Measurements from ENCODE around the gene PTPRN2. TPM values are rescaled to one million over a fixed set of nuclear protein-coding genes. Genes with fewer than 3 reads are reported as not detected.

PTPRN2 gene
- total and polyA plus RNA-seq, 2 donors (not counting 3 experiments of a cell fraction or from before 2014, with no cell fraction given): 0.62 to 0.88 TPM

DNA sequence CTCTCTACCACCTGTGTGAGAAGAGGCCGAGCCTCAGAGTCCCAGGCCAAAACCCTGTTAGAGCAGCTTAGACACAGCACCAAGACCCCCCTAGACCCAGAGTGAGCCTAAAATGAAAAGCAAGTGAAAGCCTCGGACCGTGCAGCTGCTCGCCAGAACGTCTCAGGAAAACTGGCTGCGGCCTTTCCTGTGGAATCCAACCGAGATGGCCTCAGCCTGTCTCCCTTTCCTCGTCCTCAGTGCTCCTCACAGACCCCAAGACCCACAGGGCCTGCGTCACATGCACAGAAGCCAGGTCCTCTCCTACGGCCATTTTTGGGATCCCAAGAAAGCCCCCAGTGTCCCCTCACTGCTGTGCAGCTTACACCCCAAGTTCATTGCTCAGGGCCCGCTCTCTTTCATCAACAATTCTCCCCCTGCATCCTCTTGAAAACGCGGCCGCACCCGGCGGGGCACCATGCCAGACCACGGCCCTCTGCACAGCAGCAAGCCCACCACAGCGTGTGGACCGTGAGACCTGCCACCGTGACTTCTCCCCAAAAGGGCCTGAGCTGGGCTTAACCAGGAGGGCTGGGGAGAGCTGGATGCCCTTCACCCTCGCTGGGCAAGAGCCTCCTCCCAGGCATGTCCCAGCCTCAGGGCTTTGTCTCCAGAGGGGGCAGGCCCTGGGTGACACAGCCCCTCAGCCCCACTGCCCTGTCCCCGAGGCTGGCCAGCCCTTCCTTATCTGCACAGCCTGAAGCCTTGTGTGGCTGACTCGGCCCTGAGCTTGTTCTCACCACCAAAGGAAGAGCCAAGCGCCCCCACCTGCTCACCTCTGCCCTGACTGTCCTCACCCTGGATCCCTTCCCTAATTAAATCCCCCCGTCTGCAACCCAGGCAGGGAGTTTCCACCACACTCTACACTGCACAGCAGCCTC lies 142.9 kb downstream of the PTPRN2 start:
- Histone ChIP-seq H3K9ac (replicated peaks; ENCODE audit: extremely low read depth, insufficient read depth, low read length) (no peak overlapping the region), H2AFZ (ENCODE audit: low read depth, low read length) (no peak overlapping the region), H3K4me3 (replicated peaks in 1 of 3; ENCODE audit: insufficient read depth in 1 of 3, low read depth in 1 of 3, low read length in 3 of 3) (no peak overlapping the region), H3K27ac (ENCODE audit: insufficient read depth, low read depth, low read length) (no peak overlapping the region), H3K9me1 (replicated peaks; ENCODE audit: control insufficient read depth, extremely low read depth, insufficient read depth, low read length) (no peaks in the 10 kb centered on the region), H3K9me3 (replicated peaks; ENCODE audit: control insufficient read depth, insufficient read depth, low read length) (peaks cover 6% of the 10 kb centered on the region), H3K27me3 (ENCODE audit: control insufficient read depth in 2 of 2, insufficient read depth in 2 of 2, low read length in 2 of 2) (no peaks in the 10 kb centered on the region), H3K4me1 (ENCODE audit: control insufficient read depth, extremely low read depth, insufficient read depth, low read length) (no peaks in the 10 kb centered on the region), H3K36me3 (ENCODE audit: control insufficient read depth in 2 of 2, extremely low read depth in 1 of 2, insufficient read depth in 2 of 2, low read length in 2 of 2) (no peaks in the 10 kb centered on the region), H3K4me2 (ENCODE audit: insufficient read depth, low read length) (no peak overlapping the region), H3K79me2 (ENCODE audit: control insufficient read depth, insufficient read depth, low read length) (no peaks in the 10 kb centered on the region), H4K20me1 (replicated peaks; ENCODE audit: control insufficient read depth, extremely low read depth, insufficient read depth, low read length) (no peaks in the 10 kb centered on the region)
- TF ChIP-seq POLR2AphosphoS5 (IDR thresholded peaks at IDR 0.05; ENCODE audit: insufficient read depth, low read depth, low read length): no peak
- TF ChIP-seq FOS (IDR thresholded peaks at IDR 0.05; ENCODE audit: borderline replicate concordance, insufficient read depth, low read length): no peak
- no peak for TF ChIP-seq GATA2 (IDR thresholded peaks at IDR 0.05; ENCODE audit: insufficient read depth, insufficient read length, low read depth, low read length)
- no peak for TF ChIP-seq EZH2 (IDR thresholded peaks at IDR 0.05; ENCODE audit: borderline replicate concordance, low read depth, low read length, severe bottlenecking)
- TF ChIP-seq, protein P1, sequence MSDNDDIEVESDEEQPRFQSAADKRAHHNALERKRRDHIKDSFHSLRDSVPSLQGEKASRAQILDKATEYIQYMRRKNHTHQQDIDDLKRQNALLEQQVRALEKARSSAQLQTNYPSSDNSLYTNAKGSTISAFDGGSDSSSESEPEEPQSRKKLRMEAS (IDR thresholded peaks at IDR 0.05; ENCODE audit: insufficient read depth, insufficient read length): no peak
- no peak for TF ChIP-seq JUN (IDR thresholded peaks at IDR 0.05; ENCODE audit: borderline replicate concordance, insufficient read depth, insufficient read length, low read depth)
- TF ChIP-seq, protein P2, sequence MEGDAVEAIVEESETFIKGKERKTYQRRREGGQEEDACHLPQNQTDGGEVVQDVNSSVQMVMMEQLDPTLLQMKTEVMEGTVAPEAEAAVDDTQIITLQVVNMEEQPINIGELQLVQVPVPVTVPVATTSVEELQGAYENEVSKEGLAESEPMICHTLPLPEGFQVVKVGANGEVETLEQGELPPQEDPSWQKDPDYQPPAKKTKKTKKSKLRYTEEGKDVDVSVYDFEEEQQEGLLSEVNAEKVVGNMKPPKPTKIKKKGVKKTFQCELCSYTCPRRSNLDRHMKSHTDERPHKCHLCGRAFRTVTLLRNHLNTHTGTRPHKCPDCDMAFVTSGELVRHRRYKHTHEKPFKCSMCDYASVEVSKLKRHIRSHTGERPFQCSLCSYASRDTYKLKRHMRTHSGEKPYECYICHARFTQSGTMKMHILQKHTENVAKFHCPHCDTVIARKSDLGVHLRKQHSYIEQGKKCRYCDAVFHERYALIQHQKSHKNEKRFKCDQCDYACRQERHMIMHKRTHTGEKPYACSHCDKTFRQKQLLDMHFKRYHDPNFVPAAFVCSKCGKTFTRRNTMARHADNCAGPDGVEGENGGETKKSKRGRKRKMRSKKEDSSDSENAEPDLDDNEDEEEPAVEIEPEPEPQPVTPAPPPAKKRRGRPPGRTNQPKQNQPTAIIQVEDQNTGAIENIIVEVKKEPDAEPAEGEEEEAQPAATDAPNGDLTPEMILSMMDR (IDR thresholded peaks at IDR 0.05; ENCODE audit: extremely low read depth in 1 of 2, insufficient read depth in 1 of 2, low read depth in 1 of 2, low read length in 2 of 2): no peak
- TF ChIP-seq MYC (IDR thresholded peaks at IDR 0.05; ENCODE audit: low read depth, low read length): no peak
- TF ChIP-seq POLR2A (IDR thresholded peaks at IDR 0.05; ENCODE audit: low read depth, low read length): no peak
- FAIRE-seq (no peak), DNase-seq (ENCODE audit: low read depth, low spot score) (no peak)
- dilution Hi-C loops (cut with MboI; ENCODE audit: extremely low pct_ligation_motif_present, low sequenced_read_pairs) (no loop called here), intact Hi-C loops (cut with micrococcal nuclease) (no loop called here)
- ChIA-PET CTCF (no interaction called here), POLR2A (no interaction called here)
- BruUV-seq (replicated peaks): no TSS peak

Measured in endothelial cell of umbilical vein (primary cell).